ENCODE results near the gene GPSM1.
A peak's percentile ranks its signal among the peaks of the same experiment; 100 is the strongest.

GPSM1 gene

DNA sequence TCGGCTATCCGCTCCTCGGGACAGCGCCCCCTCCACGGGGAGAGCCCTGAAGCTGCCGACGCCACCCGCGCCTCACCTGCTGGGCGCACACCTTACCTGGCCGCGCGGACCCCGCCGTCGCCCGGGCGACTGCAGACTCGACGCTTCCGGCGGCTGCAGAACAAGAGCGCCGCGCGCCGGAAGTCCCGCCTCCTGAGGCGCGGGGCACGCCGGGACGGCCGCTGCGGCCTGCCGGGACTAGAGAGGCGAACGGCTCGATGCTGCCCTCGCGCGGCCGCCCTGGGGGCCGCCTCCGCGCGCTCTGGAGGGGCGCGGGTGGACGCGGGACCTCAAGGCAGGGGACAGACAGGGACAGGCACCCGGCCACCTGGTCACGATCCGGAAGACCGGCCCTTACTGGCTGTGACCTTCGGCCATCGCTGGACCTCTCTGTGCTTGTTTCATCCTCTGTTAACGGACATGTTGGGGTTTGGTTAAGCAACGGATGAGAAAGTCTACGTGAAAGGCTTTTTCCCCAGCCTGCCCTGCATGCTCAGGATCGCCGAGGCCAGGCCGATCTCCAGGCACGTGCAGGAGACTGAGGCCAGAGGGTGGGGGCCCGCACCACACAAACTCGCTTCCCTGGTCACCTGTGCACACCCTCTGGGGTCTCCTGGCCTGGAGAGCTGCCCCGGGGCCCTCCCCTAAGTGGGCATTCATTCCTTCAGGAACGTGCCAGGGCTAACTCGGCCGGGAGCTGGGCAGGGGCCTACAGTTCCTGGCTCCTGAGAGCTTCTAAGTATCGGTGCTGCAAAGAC lies 72.9 kb downstream of the GPSM1 start, which contains the start of gene SNAPC4:
TSS of gene SNAPC4 (minus strand) at position 133 of the 797 bp plus-strand sequence. CDS start 1,742 bp downstream, outside the sequence.
- Histone ChIP-seq H3K4me3 (ENCODE audit: low read length) (peak within 1 kb of the TSS; percentile 92), H3K79me2 (ENCODE audit: low read length) (peaks cover 58% of the 10 kb centered on the region), H3K4me1 (ENCODE audit: low read length) (peaks cover 38% of the 10 kb centered on the region), H3K9ac (ENCODE audit: low read length) (peak within 1 kb of the TSS; percentile 86), H3K9me3 (ENCODE audit: insufficient read depth, low read length) (no peaks in the 10 kb centered on the region), H3K36me3 (replicated peaks; ENCODE audit: low read depth, low read length) (peaks cover 48% of the 10 kb centered on the region), H3K4me2 (ENCODE audit: low read length) (peak within 1 kb of the TSS; percentile 94), H3K27me3 (ENCODE audit: low read depth, low read length) (no peaks in the 10 kb centered on the region), H2AFZ (ENCODE audit: low read depth, low read length) (no peak within 1 kb of the TSS; the same call in 1 of the 2 replicates), H4K20me1 (ENCODE audit: insufficient read depth, low read length) (peaks cover 13% of the 10 kb centered on the region), H3K27ac (ENCODE audit: low read length) (peak within 1 kb of the TSS; percentile 61)
- TF ChIP-seq EZH2phosphoT487 (IDR thresholded peaks at IDR 0.05; ENCODE audit: low read depth) (no peak), CTCF (IDR thresholded peaks at IDR 0.05; ENCODE audit: low read depth, low read length) (peak; percentile 82)

GRCh38 chr9:136401173-136401922 lies 74.0 kb downstream of the GPSM1 start:
- H2AFZ ChIP-seq (ENCODE audit: low read depth, low read length), result no peak overlapping the region
- TF ChIP-seq EZH2phosphoT487 (IDR thresholded peaks at IDR 0.05; ENCODE audit: low read depth) (no peak), CTCF (IDR thresholded peaks at IDR 0.05; ENCODE audit: low read depth, low read length) (no peak)
- peaks cover 52% of the 10 kb centered on the region for H3K79me2 ChIP-seq (ENCODE audit: low read length)
- H3K9me3 ChIP-seq (ENCODE audit: insufficient read depth, low read length), result no peaks in the 10 kb centered on the region
- peaks cover 48% of the 10 kb centered on the region for H3K4me1 ChIP-seq (ENCODE audit: low read length)
- H3K27ac ChIP-seq (ENCODE audit: low read length), result no peak overlapping the region
- no peak overlapping the region for H3K4me2 ChIP-seq (ENCODE audit: low read length)
- H3K4me3 ChIP-seq (ENCODE audit: low read length), result no peak overlapping the region
- H3K36me3 ChIP-seq (replicated peaks; ENCODE audit: low read depth, low read length), result peaks cover 45% of the 10 kb centered on the region
- peaks cover 13% of the 10 kb centered on the region for H4K20me1 ChIP-seq (ENCODE audit: insufficient read depth, low read length)
- no peaks in the 10 kb centered on the region for H3K27me3 ChIP-seq (ENCODE audit: low read depth, low read length)
- H3K9ac ChIP-seq (ENCODE audit: low read length), result no peak overlapping the region

DNA sequence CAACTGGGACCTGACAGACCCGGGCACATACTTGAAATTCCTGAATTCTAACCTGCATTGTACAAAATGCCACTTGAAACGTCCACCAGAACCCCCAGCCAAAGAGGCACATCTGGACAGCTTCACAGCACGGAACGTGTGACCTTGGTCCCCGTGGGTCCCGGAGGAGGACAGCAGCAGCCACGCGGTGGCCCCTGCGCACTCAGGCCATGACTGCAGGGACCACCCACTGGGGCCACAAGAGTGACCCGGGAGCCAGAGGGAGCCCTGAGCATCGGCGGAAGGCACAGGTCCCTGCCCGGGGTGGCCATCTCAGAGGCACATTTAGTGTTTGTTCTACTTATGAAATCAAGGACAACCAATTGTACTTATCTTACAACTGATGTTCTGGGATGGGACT lies 74.7 kb downstream of the GPSM1 start:
- no peak for TF ChIP-seq CTCF (IDR thresholded peaks at IDR 0.05; ENCODE audit: low read depth, low read length)
- TF ChIP-seq EZH2phosphoT487 (IDR thresholded peaks at IDR 0.05; ENCODE audit: low read depth), result no peak
- H3K4me2 ChIP-seq (ENCODE audit: low read length), result no peak overlapping the region
- no peak overlapping the region for H3K4me3 ChIP-seq (ENCODE audit: low read length)
- H3K27me3 ChIP-seq (ENCODE audit: low read depth, low read length), result no peaks in the 10 kb centered on the region
- H3K9me3 ChIP-seq (ENCODE audit: insufficient read depth, low read length), result no peaks in the 10 kb centered on the region
- H3K27ac ChIP-seq (ENCODE audit: low read length), result 0 out of 2 replicates have a peak overlapping the region, but pooled peaks have one; percentile 94
- peaks cover 13% of the 10 kb centered on the region for H4K20me1 ChIP-seq (ENCODE audit: insufficient read depth, low read length)
- no peak overlapping the region for H2AFZ ChIP-seq (ENCODE audit: low read depth, low read length)
- H3K79me2 ChIP-seq (ENCODE audit: low read length), result peaks cover 49% of the 10 kb centered on the region
- H3K4me1 ChIP-seq (ENCODE audit: low read length), result peaks cover 52% of the 10 kb centered on the region
- H3K9ac ChIP-seq (ENCODE audit: low read length), result no peak overlapping the region
- H3K36me3 ChIP-seq (replicated peaks; ENCODE audit: low read depth, low read length), result peaks cover 42% of the 10 kb centered on the region

GRCh38 chr9:136403538-136403914 lies 76.2 kb downstream of the GPSM1 start:
- peak overlapping the region; percentile 94 for H3K27ac ChIP-seq (ENCODE audit: low read length)
- H3K4me2 ChIP-seq (ENCODE audit: low read length), result peak overlapping the region; percentile 68
- H3K9me3 ChIP-seq (ENCODE audit: insufficient read depth, low read length), result no peaks in the 10 kb centered on the region
- H3K36me3 ChIP-seq (replicated peaks; ENCODE audit: low read depth, low read length), result peaks cover 41% of the 10 kb centered on the region
- no peaks in the 10 kb centered on the region for H3K27me3 ChIP-seq (ENCODE audit: low read depth, low read length)
- H3K9ac ChIP-seq (ENCODE audit: low read length), result peak overlapping the region; percentile 65; the same call in 1 of the 2 replicates
- H3K4me1 ChIP-seq (ENCODE audit: low read length), result peaks cover 54% of the 10 kb centered on the region
- no peak overlapping the region for H2AFZ ChIP-seq (ENCODE audit: low read depth, low read length)
- H3K4me3 ChIP-seq (ENCODE audit: low read length), result peak overlapping the region; percentile 66
- H4K20me1 ChIP-seq (ENCODE audit: insufficient read depth, low read length), result peaks cover 9% of the 10 kb centered on the region
- peaks cover 49% of the 10 kb centered on the region for H3K79me2 ChIP-seq (ENCODE audit: low read length)
- no peak for TF ChIP-seq EZH2phosphoT487 (IDR thresholded peaks at IDR 0.05; ENCODE audit: low read depth)
- no peak; the same call in 1 of the 2 replicates for TF ChIP-seq CTCF (IDR thresholded peaks at IDR 0.05; ENCODE audit: low read depth, low read length)
